LHCN-M2 (cell line): Measurements from ENCODE around the gene TRAF2. TPM values are rescaled to one million over a fixed set of nuclear protein-coding genes. Genes with fewer than 3 reads are reported as not detected.

Source experiments
- total RNA-seq: library from RNA; depleted of rRNA; stranded (reverse); fragments of >200 nt; gene quantifications from 2 replicates; pipeline ENCODE4 v1.2.3, GENCODE V29; 2014; rRNA removed

The TRAF2 gene
- total RNA-seq, 1 experiment from 2014 or later = 11.7 TPM

Other genes starting within 250 kb of the TRAF2 start
- 7.6 and 8.9 TPM in 2 replicates for gene EGFL7, start 223.6 kb upstream of the TRAF2 start, total RNA-seq
- 36.2 and 40.2 TPM in 2 replicates for gene AGPAT2, start 199.1 kb upstream of the TRAF2 start, total RNA-seq
- gene DIPK1B, start 173.9 kb upstream of the TRAF2 start, total RNA-seq = 0.77 TPM in 1 of 2 replicates, not detected in the other
- gene LCN10, start 143.6 kb upstream of the TRAF2 start, total RNA-seq = not detected in 2 replicates
- not detected in 2 replicates for gene LCN6, start 138.0 kb upstream of the TRAF2 start, total RNA-seq
- not detected in 2 replicates for gene LCN8, start 128.3 kb upstream of the TRAF2 start, total RNA-seq
- not detected in 2 replicates for gene LCN15, start 122.0 kb upstream of the TRAF2 start, total RNA-seq
- 61.2 and 76.3 TPM in 2 replicates for gene TMEM141, start 95.2 kb upstream of the TRAF2 start, total RNA-seq
- gene CCDC183, start 90.2 kb upstream of the TRAF2 start, total RNA-seq = 1.4 TPM in 1 of 2 replicates, not detected in the other
- 83.4 and 91.3 TPM in 2 replicates for gene RABL6, start 78.6 kb upstream of the TRAF2 start, total RNA-seq
- gene AJM1, start 44.0 kb upstream of the TRAF2 start, total RNA-seq = 3.1 and 3.6 TPM in 2 replicates
- gene PHPT1, start 37.1 kb upstream of the TRAF2 start, total RNA-seq = 109 and 122 TPM in 2 replicates
- 3.8 and 7.2 TPM in 2 replicates for gene MAMDC4, start 34.2 kb upstream of the TRAF2 start, total RNA-seq
- gene EDF1, start 20.2 kb upstream of the TRAF2 start, total RNA-seq = 335 and 349 TPM in 2 replicates
- 205 and 264 TPM in 2 replicates for gene FBXW5, start 58.2 kb downstream of the TRAF2 start, total RNA-seq
- not detected in 2 replicates for gene C8G, start 58.7 kb downstream of the TRAF2 start, total RNA-seq
- not detected in 2 replicates for gene LCN12, start 65.8 kb downstream of the TRAF2 start, total RNA-seq
- 2.0 TPM in 1 of 2 replicates, not detected in the other for gene PTGDS, start 91.0 kb downstream of the TRAF2 start, total RNA-seq
- gene LCNL1, start 96.5 kb downstream of the TRAF2 start, total RNA-seq = 0.11 TPM in 1 of 2 replicates, not detected in the other
- 53.2 and 67.3 TPM in 2 replicates for gene PAXX, start 105.9 kb downstream of the TRAF2 start, total RNA-seq
- gene CLIC3, start 110.1 kb downstream of the TRAF2 start, total RNA-seq = 0.52 TPM in 1 of 2 replicates, not detected in the other
- 13.2 and 15.5 TPM in 2 replicates for gene ABCA2, start 141.7 kb downstream of the TRAF2 start, total RNA-seq
- gene FUT7, start 145.6 kb downstream of the TRAF2 start, total RNA-seq = not detected in 2 replicates
- 5.3 and 5.5 TPM in 2 replicates for gene NPDC1, start 159.7 kb downstream of the TRAF2 start, total RNA-seq
- not detected in 2 replicates for gene ENTPD2, start 167.5 kb downstream of the TRAF2 start, total RNA-seq
- 16.1 and 17.7 TPM in 2 replicates for gene SAPCD2, start 184.0 kb downstream of the TRAF2 start, total RNA-seq
- 13.6 and 17.6 TPM in 2 replicates for gene UAP1L1, start 191.0 kb downstream of the TRAF2 start, total RNA-seq
- gene MAN1B1, start 200.5 kb downstream of the TRAF2 start, total RNA-seq = 78.4 and 92.8 TPM in 2 replicates
- 81.8 and 91.5 TPM in 2 replicates for gene DPP7, start 228.2 kb downstream of the TRAF2 start, total RNA-seq